ENCODE results near the gene EFNB2. TPM values are rescaled to one million over a fixed set of nuclear protein-coding genes. Genes with fewer than 3 reads are reported as not detected.

The EFNB2 gene
- polyA plus RNA-seq, 4 donors = 37.8 to 152 (median 132) TPM

- DNase-seq (ENCODE audit: low read depth in 4 of 4, low spot score in 3 of 4) = no peak
Observed at GRCh38 chr13:106505295-106505694, 30.2 kb downstream of the EFNB2 start.

GRCh38 chr13:106503730-106504453, 31.6 kb downstream of the EFNB2 start:
- DNase-seq (ENCODE audit: low read depth in 4 of 4, low spot score in 3 of 4) = no peak

- no peak for DNase-seq (ENCODE audit: low read depth in 4 of 4, low spot score in 3 of 4)
Observed at GRCh38 chr13:106503272-106503671, 32.2 kb downstream of the EFNB2 start.

- DNase-seq (ENCODE audit: low read depth in 4 of 4, low spot score in 3 of 4) = no peak
Observed at GRCh38 chr13:106500445-106500844, 35.0 kb downstream of the EFNB2 start.

GRCh38 chr13:106499896-106500295, 35.6 kb downstream of the EFNB2 start:
- no peak for DNase-seq (ENCODE audit: low read depth in 4 of 4, low spot score in 3 of 4)

GRCh38 chr13:106499113-106499512, 36.3 kb downstream of the EFNB2 start:
- DNase-seq (ENCODE audit: low read depth in 4 of 4, low spot score in 3 of 4) = no peak

- DNase-seq (ENCODE audit: low read depth in 4 of 4, low spot score in 3 of 4) = no peak
Observed at GRCh38 chr13:106498571-106498970, 36.9 kb downstream of the EFNB2 start.

GRCh38 chr13:106498158-106498557, 37.3 kb downstream of the EFNB2 start:
- no peak for DNase-seq (ENCODE audit: low read depth in 4 of 4, low spot score in 3 of 4)

- no peak for DNase-seq (ENCODE audit: low read depth in 4 of 4, low spot score in 3 of 4)
Observed at GRCh38 chr13:106497079-106497478, 38.4 kb downstream of the EFNB2 start.

GRCh38 chr13:106496072-106496997, 39.1 kb downstream of the EFNB2 start:
- DNase-seq (ENCODE audit: low read depth in 4 of 4, low spot score in 3 of 4) = no peak

GRCh38 chr13:106494936-106495335, 40.5 kb downstream of the EFNB2 start:
- DNase-seq (ENCODE audit: low read depth in 4 of 4, low spot score in 3 of 4) = no peak

- DNase-seq (ENCODE audit: low read depth in 4 of 4, low spot score in 3 of 4) = no peak
Observed at GRCh38 chr13:106494506-106494905, 41.0 kb downstream of the EFNB2 start.

- DNase-seq (ENCODE audit: low read depth in 4 of 4, low spot score in 3 of 4) = no peak
Observed at GRCh38 chr13:106493533-106494220, 41.8 kb downstream of the EFNB2 start.

GRCh38 chr13:106492588-106493475, 42.6 kb downstream of the EFNB2 start:
- no peak for DNase-seq (ENCODE audit: low read depth in 4 of 4, low spot score in 3 of 4)

GRCh38 chr13:106491928-106492587, 43.4 kb downstream of the EFNB2 start:
- no peak for DNase-seq (ENCODE audit: low read depth in 4 of 4, low spot score in 3 of 4)

GRCh38 chr13:106491463-106491862, 44.0 kb downstream of the EFNB2 start:
- DNase-seq (ENCODE audit: low read depth in 4 of 4, low spot score in 3 of 4) = no peak

GRCh38 chr13:106490569-106491321, 44.7 kb downstream of the EFNB2 start:
- no peak for DNase-seq (ENCODE audit: low read depth in 4 of 4, low spot score in 3 of 4)

GRCh38 chr13:106489849-106490568, 45.5 kb downstream of the EFNB2 start:
- no peak for DNase-seq (ENCODE audit: low read depth in 4 of 4, low spot score in 3 of 4)
